Panc1 (cell line): ENCODE results near the gene ADAM12. TPM values are rescaled to one million over a fixed set of nuclear protein-coding genes. Genes with fewer than 3 reads are reported as not detected.

Experiments
- ATAC-seq: fragments of 200-7000 bp; cut with Tn5 transposase; 2 replicates; pipeline ENCODE4 v1.9.1; 2020; ENCODE audit warnings: mild to moderate bottlenecking, moderate library complexity
- BruUV-seq: library from RNA; stranded (reverse); fragments of 400-500 nt; replicated peaks from 2 replicates; lab custom pipeline; 2021; lab: Mats Ljungman, UMichigan
- CTCF ChIA-PET: fragments of 300-600 bp; sonication (Branson Sonifier 250); formaldehyde crosslinking; loops from one replicate; lab custom pipeline; 2022; ENCODE audit warnings: antibody characterized with exemption; lab: Charles Lee
- POLR2A ChIA-PET: fragments of 300-600 bp; sonication (Branson Sonifier 250); formaldehyde crosslinking; loops from one replicate; lab custom pipeline; 2022; ENCODE audit warnings: antibody characterized with exemption; lab: Charles Lee
- DNase-seq: peaks from one replicate; pipeline ENCODE4 v3.0.0-alpha.2; 2010; ENCODE audit warnings: low read depth, low spot score
- H3K27ac ChIP-seq: 2 replicates; pipeline ENCODE4 v1.5.1; 2011; ENCODE audit warnings: mild to moderate bottlenecking, low read length, inconsistent platforms
- H3K27me3 ChIP-seq: fragments of 200-500 bp; sonication (Bioruptor generic); 2 replicates; pipeline ENCODE4 v1.6.0; 2014; ENCODE audit warnings: low read length, inconsistent platforms; ENCODE audit not compliant: control insufficient read depth, insufficient read depth
- H3K36me3 ChIP-seq: fragments of 200-500 bp; sonication (Bioruptor generic); 2 replicates; pipeline ENCODE4 v1.5.1; 2014; ENCODE audit warnings: inconsistent platforms, mild to moderate bottlenecking, low read length, moderate library complexity; ENCODE audit not compliant: control insufficient read depth, insufficient read depth
- H3K4me1 ChIP-seq: 2 replicates; pipeline ENCODE4 v1.5.1; 2011; ENCODE audit warnings: inconsistent platforms, mild to moderate bottlenecking, low read length, moderate library complexity; ENCODE audit not compliant: control insufficient read depth, insufficient read depth
- H3K4me3 ChIP-seq, 2 experiments: 2 replicates each; pipeline ENCODE4 v1.5.1; 2011 to 2012; ENCODE audit warnings: low read depth in 2 of 2, low read length in 2 of 2, mild to moderate bottlenecking in 2 of 2, inconsistent platforms in 1 of 2, moderate library complexity in 1 of 2
- H3K9me3 ChIP-seq: fragments of 200-500 bp; sonication (Bioruptor generic); 2 replicates; pipeline ENCODE4 v1.5.1; 2014; ENCODE audit warnings: low read depth, mild to moderate bottlenecking, inconsistent platforms, low read length, moderate library complexity; ENCODE audit not compliant: control insufficient read depth, insufficient read depth
- CTCF ChIP-seq: fragments of 450-650 bp; IDR thresholded peaks from 2 replicates; pipeline ENCODE4 v1.5.1; 2017; ENCODE audit warnings: mild to moderate bottlenecking
- POLR2AphosphoS5 ChIP-seq: IDR thresholded peaks from 2 replicates; pipeline ENCODE4 v1.6.1; 2012; ENCODE audit warnings: mild to moderate bottlenecking, low read depth, low read length, moderate library complexity
- REST ChIP-seq, 2 experiments: IDR thresholded peaks; 2 replicates each; pipeline ENCODE4 v1.6.1; 2011 to 2012; ENCODE audit warnings: low read depth in 2 of 2, control low read depth in 1 of 2, low read length in 1 of 2, mild to moderate bottlenecking in 1 of 2, moderate library complexity in 1 of 2; ENCODE audit not compliant: insufficient read depth in 1 of 2
- SIN3A ChIP-seq: IDR thresholded peaks from 2 replicates; pipeline ENCODE4 v1.6.1; 2012; ENCODE audit warnings: low read depth, mild to moderate bottlenecking, low read length, moderate library complexity, borderline replicate concordance; ENCODE audit not compliant: insufficient read depth
- TCF7L2 ChIP-seq: IDR thresholded peaks from 2 replicates; pipeline ENCODE4 v1.6.1; 2011; ENCODE audit warnings: mild to moderate bottlenecking, low read depth, low read length, inconsistent platforms
- in situ Hi-C: cut with HindIII; loops from 2 replicates; pipeline ENCODE4 v1.10.0; 2016; ENCODE audit warnings: low sequenced_read_pairs, low pct_unique_long_range_greater_than_20kb
- intact Hi-C: fragments of 100-400 bp; cut with micrococcal nuclease; formaldehyde crosslinking; loops from one replicate; pipeline ENCODE4 v1.10.0; 2022; ENCODE audit not compliant: unreplicated experiment
- total RNA-seq: library from RNA; stranded (reverse); gene quantifications from one replicate; pipeline ENCODE4 v1.2.1, GENCODE V29; 2021; ENCODE audit not compliant: unreplicated experiment

Gene ADAM12
- total RNA-seq, 1 experiment from 2014 or later, result 0.10 TPM

GRCh38 chr10:126065751-126066377, 322.4 kb downstream of the ADAM12 start:
- no peaks in the 10 kb centered on the region for H3K9me3 ChIP-seq
- H3K36me3 ChIP-seq, result no peaks in the 10 kb centered on the region
- no peaks in the 10 kb centered on the region for H3K27me3 ChIP-seq
- no peak for DNase-seq
- in situ Hi-C loops, result no loop called here
- intact Hi-C loops, result no loop called here
- ChIA-PET CTCF (no interaction called here), POLR2A (no interaction called here)
- no peak for ATAC-seq
- peaks cover 19% of the 10 kb centered on the region for H3K4me1 ChIP-seq
- no peak overlapping the region for H3K27ac ChIP-seq
- TF ChIP-seq CTCF (no peak), TCF7L2 (no peak), POLR2AphosphoS5 (no peak), REST (IDR thresholded peaks at IDR 0.05; ENCODE audit: insufficient read depth in 1 of 2, low read depth in 2 of 2, low read length in 1 of 2) (no peak), SIN3A (no peak)
- no TSS peak for BruUV-seq
- no peak overlapping the region for H3K4me3 ChIP-seq

GRCh38 chr10:126064512-126064911, 323.8 kb downstream of the ADAM12 start:
- peaks cover 33% of the 10 kb centered on the region for H3K4me1 ChIP-seq
- TF ChIP-seq CTCF, result no peak
- no peak for TF ChIP-seq TCF7L2
- no peak for TF ChIP-seq POLR2AphosphoS5
- no peak for TF ChIP-seq REST (IDR thresholded peaks at IDR 0.05; ENCODE audit: insufficient read depth in 1 of 2, low read depth in 2 of 2, low read length in 1 of 2)
- TF ChIP-seq SIN3A, result no peak
- no peaks in the 10 kb centered on the region for H3K9me3 ChIP-seq
- CTCF ChIA-PET, result interaction anchor here (0.6 kb wide), 1 partner anchor 356 kb away, joined by 3 read pairs; no protein-coding TSS in a partner anchor
- H3K27ac ChIP-seq, result no peak overlapping the region
- in situ Hi-C loops (no loop called here), intact Hi-C loops (no loop called here)
- BruUV-seq, result no TSS peak
- POLR2A ChIA-PET, result no interaction called here
- DNase-seq (no peak), ATAC-seq (no peak)
- H3K36me3 ChIP-seq, result no peaks in the 10 kb centered on the region
- no peak overlapping the region for H3K4me3 ChIP-seq
- H3K27me3 ChIP-seq, result no peaks in the 10 kb centered on the region
